GM12864 (cell line): ENCODE results near the gene ZNF680.
"Not testable (repeated sequence)": the region's sequence is repeated elsewhere in the genome, so short reads cannot be mapped to it uniquely, and the experiment has no call there.

Source experiments
- DNase-seq: peaks from one replicate; pipeline ENCODE4 v3.0.0-alpha.2; 2011; ENCODE audit warnings: low read depth
- H3K4me3 ChIP-seq: 2 replicates; pipeline ENCODE4 v1.5.1; 2011; ENCODE audit warnings: mild to moderate bottlenecking, low read depth, low read length, control low read depth
- CTCF ChIP-seq: IDR thresholded peaks from 2 replicates; pipeline ENCODE4 v1.5.1; 2011; ENCODE audit warnings: low read depth, mild to moderate bottlenecking, moderate library complexity, low read length, control low read depth, inconsistent platforms; ENCODE audit errors: missing control alignments

ZNF680 gene

GRCh38 chr7:64574540-64575099 lies 11.7 kb upstream of the ZNF680 start:
- DNase-seq = no peak
- H3K4me3 ChIP-seq = no peak overlapping the region
- TF ChIP-seq CTCF = no peak

GRCh38 chr7:64570284-64570605 lies 7.4 kb upstream of the ZNF680 start:
- DNase-seq = not testable (repeated sequence)

GRCh38 chr7:64569372-64570283 lies 6.8 kb upstream of the ZNF680 start:
- DNase-seq, H3K4me3 ChIP-seq: not testable (repeated sequence)

More at GRCh38 chr7:64570284-64570605, 7.4 kb upstream of the ZNF680 start:
- not testable (repeated sequence) for H3K4me3 ChIP-seq

- peak overlapping the region; percentile 95 for H3K4me3 ChIP-seq
- no peak for TF ChIP-seq CTCF
- no peak for DNase-seq
Observed at GRCh38 chr7:64562256-64562625, 630 bp downstream of the ZNF680 start.

- no peak for DNase-seq
- TF ChIP-seq CTCF = no peak
- no peak overlapping the region for H3K4me3 ChIP-seq
Observed at GRCh38 chr7:64559206-64559605, 3.7 kb downstream of the ZNF680 start.

- no peak overlapping the region for H3K4me3 ChIP-seq
- TF ChIP-seq CTCF = no peak
- no peak for DNase-seq
Observed at GRCh38 chr7:64558781-64559180, 4.1 kb downstream of the ZNF680 start.

- TF ChIP-seq CTCF = no peak
- H3K4me3 ChIP-seq = no peak overlapping the region
- DNase-seq = no peak
Observed at GRCh38 chr7:64558323-64558705, 4.6 kb downstream of the ZNF680 start.

GRCh38 chr7:64557601-64558322 lies 5.1 kb downstream of the ZNF680 start:
- TF ChIP-seq CTCF = no peak
- no peak overlapping the region for H3K4me3 ChIP-seq
- DNase-seq = no peak
